ENCODE measurements around the gene CELSR3. TPM values are rescaled to one million over a fixed set of nuclear protein-coding genes. Genes with fewer than 3 reads are reported as not detected.

Gene CELSR3
- total and polyA plus RNA-seq, 8 donors = 0.51 to 13.9 (median 1.4) TPM

DNA sequence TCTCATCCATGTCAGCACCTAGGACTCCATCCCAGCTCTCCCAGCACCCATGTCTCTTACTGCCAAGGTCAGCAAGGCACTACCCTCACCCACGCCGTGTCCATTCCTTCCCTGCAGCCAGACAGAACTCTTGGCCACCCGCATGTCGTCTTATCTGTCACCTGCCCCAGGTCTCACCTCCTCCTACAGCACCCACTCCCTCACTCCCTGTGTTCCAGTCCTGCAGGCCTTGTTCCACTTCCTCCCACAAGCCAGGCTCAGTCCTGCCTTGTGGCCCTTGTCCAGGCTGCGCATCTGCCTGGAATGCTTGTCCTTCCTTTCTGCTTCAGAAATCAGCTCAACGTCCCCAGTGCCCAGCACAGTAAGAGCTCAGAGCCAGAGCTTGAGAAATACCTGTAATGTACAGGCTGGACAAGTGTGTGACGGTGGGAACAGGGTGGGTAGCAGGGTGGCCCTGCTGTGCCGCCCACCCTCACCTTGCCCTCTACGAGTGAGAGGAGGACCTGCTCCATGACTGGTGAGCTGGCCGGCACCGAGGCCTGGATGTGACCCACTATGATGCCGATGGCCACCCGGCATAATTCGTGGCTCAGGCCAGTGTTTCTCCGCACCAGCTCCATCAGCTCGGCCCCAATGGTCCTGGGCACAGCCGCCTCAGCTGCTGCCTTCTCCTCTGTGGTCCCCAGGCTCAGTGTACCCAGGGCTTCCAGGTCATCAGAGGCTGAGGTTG is 18.3 kb upstream of the CELSR3 start:
- Histone ChIP-seq H3K9me3 (no peaks in the 10 kb centered on the region), H3K36me3 (peaks cover 0 to 21% (median 0%) of the 10 kb centered on the region in 3 donors), H3K27me3 (no peaks in the 10 kb centered on the region), H3K27ac (no peak overlapping the region), H3K4me3 (no peak overlapping the region), H3K4me1 (peaks cover 4 to 9% (median 6%) of the 10 kb centered on the region in 3 donors)
- intact Hi-C loops (cut with DNase I) = no loop called here
- DNase-seq = peak in 1 of 6 donors; percentile 63
- FAIRE-seq = no peak
- ATAC-seq = no peak
- WGBS, 2 donors = 90% methylated on average over 17 of the region's 17 CpGs
- TF ChIP-seq, protein P1, sequence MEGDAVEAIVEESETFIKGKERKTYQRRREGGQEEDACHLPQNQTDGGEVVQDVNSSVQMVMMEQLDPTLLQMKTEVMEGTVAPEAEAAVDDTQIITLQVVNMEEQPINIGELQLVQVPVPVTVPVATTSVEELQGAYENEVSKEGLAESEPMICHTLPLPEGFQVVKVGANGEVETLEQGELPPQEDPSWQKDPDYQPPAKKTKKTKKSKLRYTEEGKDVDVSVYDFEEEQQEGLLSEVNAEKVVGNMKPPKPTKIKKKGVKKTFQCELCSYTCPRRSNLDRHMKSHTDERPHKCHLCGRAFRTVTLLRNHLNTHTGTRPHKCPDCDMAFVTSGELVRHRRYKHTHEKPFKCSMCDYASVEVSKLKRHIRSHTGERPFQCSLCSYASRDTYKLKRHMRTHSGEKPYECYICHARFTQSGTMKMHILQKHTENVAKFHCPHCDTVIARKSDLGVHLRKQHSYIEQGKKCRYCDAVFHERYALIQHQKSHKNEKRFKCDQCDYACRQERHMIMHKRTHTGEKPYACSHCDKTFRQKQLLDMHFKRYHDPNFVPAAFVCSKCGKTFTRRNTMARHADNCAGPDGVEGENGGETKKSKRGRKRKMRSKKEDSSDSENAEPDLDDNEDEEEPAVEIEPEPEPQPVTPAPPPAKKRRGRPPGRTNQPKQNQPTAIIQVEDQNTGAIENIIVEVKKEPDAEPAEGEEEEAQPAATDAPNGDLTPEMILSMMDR (IDR thresholded peaks at IDR 0.05) = no peak

DNA sequence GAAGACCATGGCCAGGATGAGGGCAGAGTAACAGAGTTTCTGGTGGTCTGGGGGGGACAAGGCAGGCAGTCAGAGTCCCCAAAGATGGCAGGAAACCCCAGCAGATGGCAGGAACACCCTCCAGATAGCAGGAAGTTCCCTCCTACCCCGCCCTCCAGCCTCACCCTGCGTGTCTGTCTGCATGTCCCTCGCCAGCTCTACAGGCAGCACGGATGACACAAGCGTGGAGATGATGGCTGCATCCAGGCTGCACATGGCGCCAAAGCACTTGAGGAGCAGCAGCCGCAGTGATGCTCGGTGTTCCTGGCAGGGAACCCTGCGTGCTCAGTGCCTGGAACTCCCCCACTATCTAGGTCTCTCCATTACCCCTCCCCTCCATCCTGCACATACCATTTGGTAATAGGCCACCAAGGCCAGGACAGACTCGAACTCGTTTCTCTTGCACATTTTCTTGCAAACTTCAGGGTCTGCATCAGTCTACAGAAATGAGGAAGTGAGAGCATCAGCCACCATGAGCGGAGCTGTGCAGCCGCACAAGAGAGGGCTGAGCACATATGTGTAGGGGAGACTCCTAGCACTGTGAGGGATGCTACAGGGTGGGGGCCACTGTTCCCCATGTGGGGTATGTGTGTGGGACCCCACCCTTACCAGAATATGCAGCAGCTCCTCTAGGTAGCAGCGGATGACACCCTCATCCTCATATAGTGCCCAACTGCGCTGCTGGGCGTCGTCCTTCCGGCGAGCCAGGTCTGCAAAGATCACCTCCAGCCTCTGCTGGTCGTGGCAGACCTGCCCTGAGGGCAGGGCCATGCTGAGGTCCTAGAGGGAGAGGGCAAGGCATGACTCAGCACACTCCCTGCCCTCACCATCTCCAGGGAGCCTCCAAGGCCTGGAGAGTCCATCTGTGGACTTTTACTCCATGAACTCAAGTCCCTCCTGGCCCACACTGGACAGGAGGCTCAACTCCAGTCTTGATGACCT is 17.0 kb upstream of the CELSR3 start:
- DNase-seq (no peak), FAIRE-seq (no peak), ATAC-seq (no peak)
- no peak overlapping the region for H3K4me3 ChIP-seq
- no peaks in the 10 kb centered on the region for H3K9me3 ChIP-seq
- H3K27me3 ChIP-seq = no peaks in the 10 kb centered on the region
- intact Hi-C loops (cut with DNase I) = no loop called here
- H3K27ac ChIP-seq = no peak overlapping the region
- peaks cover 0 to 21% (median 0%) of the 10 kb centered on the region in 3 donors for H3K36me3 ChIP-seq
- WGBS, 2 donors = 93 to 94% methylated on average over 20 of the region's 20 CpGs
- peaks cover 4 to 7% (median 4%) of the 10 kb centered on the region in 3 donors for H3K4me1 ChIP-seq
- TF ChIP-seq, protein P1 (IDR thresholded peaks at IDR 0.05) = no peak

DNA sequence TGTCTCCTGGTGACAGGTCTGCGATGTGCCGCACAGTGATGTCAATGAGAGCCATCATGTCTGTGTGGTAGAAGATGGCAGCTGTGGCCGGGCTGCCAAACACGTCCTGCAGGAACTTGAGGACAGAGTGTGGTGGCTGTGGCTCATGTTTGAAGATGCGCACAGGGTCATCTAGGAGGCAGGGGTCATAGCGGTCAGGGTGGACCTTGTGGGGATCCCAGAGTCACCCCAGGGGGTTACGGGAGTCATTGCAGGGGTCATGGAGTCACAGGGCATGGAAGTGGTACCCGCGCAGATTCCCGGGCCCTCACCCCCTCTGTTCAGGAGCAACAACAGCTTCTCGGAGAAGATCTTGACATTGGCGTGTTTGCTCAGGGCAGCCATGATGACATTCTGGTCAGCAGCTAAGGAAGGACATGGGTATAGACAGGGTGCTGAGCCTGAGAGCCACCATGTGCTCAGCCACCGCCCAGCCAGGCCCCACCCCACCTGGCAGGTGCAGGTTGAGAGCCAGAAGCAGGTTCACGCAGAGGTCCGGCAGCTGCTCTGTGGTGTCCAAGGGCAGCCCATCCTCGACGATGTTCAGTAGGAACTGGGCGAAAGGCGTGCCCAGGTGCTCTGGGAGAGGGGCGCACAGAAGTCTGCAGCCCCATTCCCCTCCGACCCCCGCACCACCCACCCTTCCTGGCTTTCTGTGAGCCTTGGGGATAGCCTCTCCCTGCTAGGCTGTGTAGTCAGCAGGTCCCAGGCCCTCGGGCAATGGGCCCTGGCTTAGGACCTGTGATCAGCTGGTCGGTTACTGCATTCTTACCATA is 16.1 kb upstream of the CELSR3 start:
- no peak for FAIRE-seq
- no peaks in the 10 kb centered on the region for H3K27me3 ChIP-seq
- H3K4me1 ChIP-seq = peaks cover 0 to 4% (median 0%) of the 10 kb centered on the region in 3 donors
- H3K36me3 ChIP-seq = peaks cover 0 to 21% (median 0%) of the 10 kb centered on the region in 3 donors
- no peak overlapping the region for H3K4me3 ChIP-seq
- no peak overlapping the region for H3K27ac ChIP-seq
- DNase-seq = no peak
- H3K9me3 ChIP-seq = no peaks in the 10 kb centered on the region
- intact Hi-C loops (cut with DNase I) = no loop called here
- 92 to 94% methylated on average over 24 of the region's 24 CpGs for WGBS, 2 donors
- ATAC-seq = no peak
- TF ChIP-seq, protein P1 (IDR thresholded peaks at IDR 0.05) = no peak

DNA sequence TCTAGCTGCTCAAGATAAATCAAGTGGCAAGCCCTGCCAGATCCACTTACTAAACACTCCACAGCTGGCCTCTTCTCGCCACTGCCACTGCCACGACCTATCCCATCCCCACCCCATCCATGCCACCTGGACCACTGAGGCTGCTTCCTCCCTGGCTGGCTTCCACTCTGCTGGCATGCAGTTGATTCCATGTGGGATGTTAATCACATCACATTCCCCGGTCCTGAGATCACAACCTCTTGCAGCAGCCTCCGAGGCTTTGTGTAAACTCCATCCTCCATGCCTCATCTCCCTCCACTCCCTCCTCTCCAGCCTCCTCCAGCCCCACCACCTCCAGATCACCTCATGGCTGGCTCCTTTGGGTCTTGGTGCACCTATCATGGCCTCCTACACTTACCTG is 15.4 kb upstream of the CELSR3 start:
- intact Hi-C loops (cut with DNase I) = no loop called here
- peaks cover 0 to 21% (median 0%) of the 10 kb centered on the region in 3 donors for H3K36me3 ChIP-seq
- no peaks in the 10 kb centered on the region for H3K27me3 ChIP-seq
- WGBS, 2 donors = 66 to 73% methylated on average over 4 of the region's 4 CpGs
- H3K9me3 ChIP-seq = no peaks in the 10 kb centered on the region
- ATAC-seq = no peak
- no peaks in the 10 kb centered on the region for H3K4me1 ChIP-seq
- no peak overlapping the region for H3K27ac ChIP-seq
- no peak overlapping the region for H3K4me3 ChIP-seq
- no peak for DNase-seq
- TF ChIP-seq, protein P1 (IDR thresholded peaks at IDR 0.05) = no peak
- no peak for FAIRE-seq
